ENCODE results near the gene ULK1.
A peak's percentile ranks its signal among the peaks of the same experiment; 100 is the strongest.
"Not testable (repeated sequence)": the region's sequence is repeated elsewhere in the genome, so short reads cannot be mapped to it uniquely, and the experiment has no call there.

The ULK1 gene

DNA sequence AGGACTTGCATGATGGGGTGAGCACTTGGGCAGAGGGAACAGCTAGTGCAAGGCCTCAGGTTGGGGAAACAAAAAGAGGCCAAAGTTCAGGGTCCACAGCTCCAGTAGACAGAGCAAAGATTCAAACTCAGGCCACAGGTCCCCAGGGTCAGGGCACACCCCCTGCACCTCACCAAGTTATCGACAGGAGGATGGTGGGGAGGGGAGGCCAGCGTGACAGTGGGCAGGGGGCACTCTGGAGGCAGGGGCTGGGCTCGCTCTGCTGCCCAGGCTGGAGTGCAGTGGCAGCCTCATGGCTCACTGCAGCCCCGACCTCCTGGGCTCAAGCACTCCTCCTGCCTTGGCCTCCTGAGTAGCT is 32.4 kb upstream of the ULK1 start:
- DNase-seq: no peak

DNA sequence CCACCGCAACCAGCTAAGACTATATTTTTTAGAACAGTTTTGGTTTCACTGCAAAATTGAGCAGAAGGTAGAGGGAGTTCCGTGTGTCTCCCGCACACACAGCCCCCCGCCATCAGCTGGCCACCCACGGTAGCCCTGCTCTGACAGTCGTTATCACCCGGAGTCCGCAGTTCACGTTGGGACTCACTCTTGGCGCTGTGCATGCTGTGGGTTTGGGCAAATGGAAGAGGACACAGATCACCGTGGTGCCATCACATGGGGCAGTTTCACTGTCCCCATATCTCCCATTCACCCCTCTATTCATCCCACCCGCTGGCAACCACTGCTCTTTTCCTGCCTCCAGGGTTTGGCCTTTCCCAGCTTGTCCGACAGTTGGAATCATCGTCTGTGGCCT is 31.8 kb upstream of the ULK1 start:
- no peak for DNase-seq

DNA sequence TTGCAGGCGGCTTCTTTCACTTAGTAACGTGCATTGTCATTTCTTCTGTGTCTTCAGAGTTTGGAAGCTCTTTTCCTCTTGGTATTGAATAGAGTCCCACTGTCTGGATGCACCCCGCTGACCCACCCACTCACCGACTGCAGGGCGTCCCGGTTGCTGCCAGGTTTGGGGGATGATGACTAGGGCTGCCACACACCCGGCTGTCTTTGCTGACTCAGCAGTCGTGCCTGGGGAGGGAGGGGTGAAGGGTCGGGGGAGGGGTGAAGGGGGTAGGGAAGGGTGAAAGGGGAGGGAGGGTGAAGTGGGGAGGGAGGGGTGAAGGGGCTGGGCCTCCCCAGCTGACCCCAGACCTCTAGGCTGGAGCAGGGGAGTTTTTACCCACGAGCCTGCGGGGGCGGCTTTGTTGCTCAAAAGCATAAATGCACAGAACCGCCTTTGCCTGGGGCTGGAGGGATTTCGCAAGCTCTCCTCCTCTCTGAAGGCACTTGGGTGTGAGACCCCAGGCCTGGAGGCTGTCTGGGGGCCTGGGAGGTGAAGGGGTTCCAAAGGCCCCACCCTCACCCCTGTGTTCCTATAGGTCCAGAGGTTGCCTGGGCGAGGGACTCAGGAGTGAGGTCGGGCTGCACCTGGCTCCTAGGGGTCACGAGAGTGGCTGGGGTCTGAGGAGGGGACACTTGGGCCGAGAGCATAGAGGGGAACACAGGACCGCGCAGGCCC is 31.3 kb upstream of the ULK1 start:
- peak; percentile 22 to 84 (median 60) for DNase-seq

DNA sequence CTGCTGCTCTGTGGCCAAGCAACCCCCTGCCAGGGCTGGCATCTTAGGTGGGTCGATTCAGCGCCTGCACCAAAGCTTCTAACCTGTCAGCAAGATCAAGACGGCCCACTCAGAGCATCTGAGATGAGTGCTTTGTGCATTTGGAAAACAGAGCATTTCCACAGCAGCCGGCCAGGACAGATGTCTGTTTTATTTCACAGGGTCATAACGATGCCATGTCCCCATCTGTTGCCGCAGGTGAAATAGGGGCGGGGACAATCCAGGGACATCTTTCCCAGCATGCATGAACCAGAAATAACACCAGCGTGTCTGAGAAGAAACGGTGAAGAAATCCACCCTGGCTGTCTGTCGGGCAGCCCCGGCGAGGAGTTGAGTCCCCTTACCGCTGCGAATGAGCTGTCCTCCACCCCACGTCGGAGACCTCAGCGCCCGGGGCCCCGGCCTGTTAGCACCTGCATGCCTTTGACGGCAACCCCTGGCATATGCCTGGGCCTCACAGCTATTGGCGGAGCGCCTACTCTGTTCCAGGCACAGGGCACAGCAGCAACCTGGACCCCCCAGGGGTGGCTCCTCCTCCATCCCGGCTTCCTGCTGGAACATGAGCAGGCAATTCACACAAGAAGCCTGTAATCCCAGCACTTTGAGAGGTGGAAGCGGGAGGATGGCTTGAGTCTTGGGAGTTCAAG is 30.6 kb upstream of the ULK1 start:
- no peak for DNase-seq

DNA sequence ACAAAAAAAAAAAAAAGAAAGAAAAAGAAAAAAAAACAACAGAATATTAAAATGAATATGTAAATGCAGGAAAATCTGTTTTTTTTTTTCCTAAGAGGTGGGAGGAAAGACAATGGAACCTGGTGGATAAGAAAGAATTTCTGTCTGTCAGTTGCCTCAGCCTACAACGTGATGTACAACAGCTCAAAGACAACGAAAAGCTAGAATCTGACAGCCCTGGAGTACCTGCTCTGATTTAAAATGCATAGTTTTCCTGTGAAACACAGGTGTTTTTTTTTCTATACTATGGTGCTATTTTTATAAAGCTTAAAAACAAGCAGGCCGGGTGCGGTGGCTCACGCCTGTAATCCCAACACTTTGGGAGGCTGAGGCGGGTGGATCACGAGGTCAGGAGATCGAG is 30.0 kb upstream of the ULK1 start:
- DNase-seq: no peak

DNA sequence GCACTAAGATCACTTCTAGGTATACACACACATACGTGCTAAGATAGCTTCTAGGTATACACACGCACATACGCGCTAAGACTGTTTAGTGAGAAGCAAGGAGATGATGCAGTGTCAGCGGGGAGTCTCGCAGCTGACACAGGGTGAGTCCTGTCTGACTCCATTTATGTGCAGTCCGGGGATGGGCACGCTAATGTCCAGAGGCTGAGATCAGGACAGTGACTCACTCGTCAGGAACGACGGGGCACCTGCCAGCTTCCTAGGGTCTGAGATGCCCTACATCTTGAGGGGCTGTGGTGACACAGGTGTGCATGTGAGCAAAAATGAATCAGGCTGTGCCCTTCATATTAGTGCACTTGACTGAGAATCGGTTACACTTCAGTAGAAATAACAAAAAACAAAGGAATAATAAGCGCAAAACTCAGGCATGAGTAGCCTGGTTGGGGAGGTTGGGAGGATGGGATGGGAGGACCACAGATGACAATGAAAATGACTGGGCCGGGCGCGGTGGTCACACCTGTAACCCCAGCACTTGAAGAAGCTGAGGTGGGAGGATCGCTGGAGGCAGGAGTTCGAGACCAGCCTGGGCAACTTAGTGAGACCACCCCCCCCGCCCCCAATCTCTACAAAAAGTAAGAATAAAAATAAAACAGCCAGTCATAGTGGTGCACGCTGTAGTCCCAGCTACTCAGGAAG is 29.1 kb upstream of the ULK1 start:
- DNase-seq: no peak

DNA sequence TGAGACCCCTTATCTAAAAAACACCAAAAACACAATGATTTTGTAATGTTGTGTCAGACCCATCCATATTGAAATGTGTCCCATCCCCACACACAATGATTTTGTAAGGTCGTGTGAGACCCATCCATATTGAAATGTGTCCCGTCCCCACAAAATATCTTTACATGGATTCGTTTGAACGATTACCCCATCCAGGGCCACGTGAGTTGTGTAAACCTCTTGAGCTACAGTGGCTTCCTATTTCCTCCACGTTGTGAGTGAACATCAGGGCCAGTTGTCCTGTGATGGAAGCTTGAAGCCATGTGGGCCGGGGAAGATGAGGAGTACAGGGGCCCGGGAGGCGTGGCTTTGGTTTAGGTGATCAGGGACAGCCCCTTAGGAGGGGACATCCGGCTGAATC is 27.0 kb upstream of the ULK1 start:
- DNase-seq: peak; percentile 40 to 60 (median 54)

DNA sequence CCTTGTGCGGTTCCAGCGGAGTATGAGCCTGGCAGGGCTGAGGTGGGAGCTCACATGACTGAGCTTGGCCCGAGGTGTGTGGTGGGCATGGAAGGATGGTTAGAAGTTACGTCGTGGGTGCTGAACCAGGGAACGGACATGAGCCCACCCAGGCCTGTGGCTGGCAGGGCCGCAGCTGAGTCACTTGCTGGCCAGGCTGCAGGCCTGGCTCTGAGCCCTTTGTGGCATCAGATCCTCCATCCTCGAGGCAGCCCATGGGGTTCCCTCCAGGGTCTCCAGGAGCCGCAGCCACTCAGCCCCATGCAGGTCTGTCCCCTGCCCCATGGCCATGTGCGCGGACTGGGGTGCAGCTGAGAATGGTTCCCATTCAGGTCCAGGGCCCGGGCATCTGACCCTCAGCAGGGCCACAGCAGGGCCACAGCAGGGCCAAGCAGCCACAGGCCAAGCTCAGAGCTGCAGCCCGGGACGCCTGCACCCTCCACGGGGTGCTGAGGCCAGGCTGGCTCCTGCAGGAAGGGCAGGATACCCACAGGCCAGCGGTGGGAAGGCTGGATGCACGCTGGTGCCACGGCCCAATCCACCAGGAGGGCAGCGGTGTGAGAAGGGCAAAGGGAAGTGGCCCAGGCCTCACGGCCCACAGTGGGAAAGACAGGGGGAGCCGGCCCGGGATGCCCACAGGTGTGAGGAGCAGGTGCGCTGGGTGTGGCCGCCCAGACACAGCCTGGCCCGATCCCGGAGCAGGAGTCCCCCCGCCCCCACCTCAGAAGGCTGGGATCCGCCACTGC is 26.3 kb upstream of the ULK1 start:
- DNase-seq: no peak

DNA sequence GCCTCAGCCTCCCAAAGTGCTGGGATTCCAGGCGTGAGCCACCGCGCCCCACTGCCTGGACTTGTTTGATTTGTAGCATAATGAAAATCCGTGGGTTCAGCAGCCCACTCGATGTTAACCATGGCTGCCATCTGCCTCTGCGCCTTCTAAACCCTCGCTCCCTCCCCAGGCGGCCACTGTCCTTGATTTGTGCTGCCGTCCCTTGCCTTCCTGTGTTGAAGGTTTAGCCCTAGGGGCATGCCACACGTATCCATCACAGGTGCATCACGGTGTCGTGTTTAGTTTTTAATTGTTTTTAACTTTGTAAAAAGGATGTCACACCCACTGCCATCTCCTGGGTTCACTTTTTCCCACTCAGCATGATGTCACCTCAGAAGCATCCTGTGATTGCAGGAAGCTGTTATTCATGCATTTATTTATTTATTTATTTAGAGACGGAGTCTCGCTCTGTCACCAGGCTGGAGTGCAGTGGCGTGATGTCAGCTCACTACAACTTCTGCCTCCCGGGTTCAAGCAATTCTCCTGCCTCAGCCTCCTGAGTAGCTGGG is 24.5 kb upstream of the ULK1 start:
- peak in 3 of 4 experiments; percentile 54 to 65 (median 56) for DNase-seq

DNA sequence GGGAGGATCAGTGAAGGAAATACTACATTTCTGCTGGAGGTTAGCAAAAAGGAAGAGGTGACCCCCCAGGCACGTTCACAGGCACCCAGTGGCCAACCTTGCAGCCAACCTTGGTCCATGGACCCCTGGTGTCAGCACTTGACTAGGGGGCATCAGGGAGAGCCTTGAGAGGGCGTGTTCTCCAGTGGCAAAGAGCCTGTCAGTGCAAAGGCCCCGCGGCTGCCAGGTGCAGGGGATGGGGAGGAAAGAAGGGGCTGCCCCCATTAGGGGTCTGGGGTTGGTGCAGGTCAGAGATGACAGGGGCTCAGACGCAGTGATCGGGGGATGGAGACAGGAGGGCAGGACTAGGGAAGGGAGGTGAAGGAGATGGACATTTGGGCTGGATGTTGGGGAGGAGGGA is 22.7 kb upstream of the ULK1 start:
- no peak for DNase-seq

DNA sequence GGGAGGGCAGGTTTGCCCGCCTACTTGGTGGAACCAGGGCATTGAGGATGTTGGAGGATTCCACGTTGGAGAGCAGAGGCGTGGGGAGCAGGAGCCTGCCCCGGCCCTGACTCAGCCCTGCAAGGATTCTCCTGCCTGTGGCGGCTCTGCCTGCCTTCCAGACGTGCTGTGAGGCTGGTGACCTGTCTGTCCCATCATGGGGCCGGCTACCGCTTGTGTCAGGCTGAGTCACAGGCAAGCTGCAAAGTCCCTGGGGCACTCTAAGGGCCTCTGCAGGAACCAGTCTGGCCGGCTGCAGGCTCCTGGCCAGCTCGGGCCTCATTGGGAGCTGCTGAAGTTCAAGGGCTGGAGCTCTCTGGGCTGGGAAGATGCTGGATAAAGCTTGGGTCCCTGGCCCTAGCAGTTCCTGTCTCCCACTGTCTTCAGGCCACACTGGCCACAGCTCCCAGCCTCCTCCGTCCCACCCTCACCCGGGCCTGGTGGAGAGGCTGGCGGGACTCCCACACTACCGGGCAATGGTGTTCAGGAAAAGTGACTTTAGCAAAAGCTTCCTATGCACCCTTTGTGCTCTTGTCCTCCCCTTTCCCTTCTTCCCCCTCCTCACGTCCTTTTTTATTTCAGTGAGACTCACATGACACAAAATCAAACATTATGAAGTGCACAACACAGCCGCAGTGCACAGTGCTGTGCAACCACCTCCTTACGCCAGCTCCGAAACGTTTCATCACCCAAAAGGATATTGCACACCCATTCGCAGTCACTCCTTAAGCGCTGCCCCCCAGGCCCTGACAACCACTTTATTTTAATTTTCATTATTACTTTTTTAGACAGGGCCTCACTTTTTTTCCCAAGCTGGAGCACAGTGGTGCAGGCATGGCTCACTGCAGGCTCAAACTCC is 22.0 kb upstream of the ULK1 start:
- peak; percentile 63 to 86 (median 76) for DNase-seq

DNA sequence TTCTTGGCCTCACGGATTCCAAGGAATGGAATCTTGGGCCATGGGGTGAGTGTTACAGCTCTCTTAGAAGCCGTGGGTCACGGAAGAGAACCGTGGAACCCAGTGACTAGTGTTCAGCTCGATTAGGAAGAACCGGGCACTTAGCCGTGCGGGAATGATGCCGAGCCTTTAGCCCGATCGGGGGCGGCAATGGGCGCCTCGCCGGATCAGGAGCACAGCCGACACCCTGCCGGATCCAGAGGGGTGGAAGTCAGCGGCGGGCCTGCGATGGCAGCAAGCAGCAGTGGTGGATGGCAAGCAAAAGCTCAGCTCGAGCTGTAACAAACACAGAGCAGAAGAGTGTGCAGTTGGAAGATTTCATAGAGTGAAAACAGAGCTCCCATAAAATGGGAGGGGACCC is 21.1 kb upstream of the ULK1 start:
- DNase-seq: no peak

DNA sequence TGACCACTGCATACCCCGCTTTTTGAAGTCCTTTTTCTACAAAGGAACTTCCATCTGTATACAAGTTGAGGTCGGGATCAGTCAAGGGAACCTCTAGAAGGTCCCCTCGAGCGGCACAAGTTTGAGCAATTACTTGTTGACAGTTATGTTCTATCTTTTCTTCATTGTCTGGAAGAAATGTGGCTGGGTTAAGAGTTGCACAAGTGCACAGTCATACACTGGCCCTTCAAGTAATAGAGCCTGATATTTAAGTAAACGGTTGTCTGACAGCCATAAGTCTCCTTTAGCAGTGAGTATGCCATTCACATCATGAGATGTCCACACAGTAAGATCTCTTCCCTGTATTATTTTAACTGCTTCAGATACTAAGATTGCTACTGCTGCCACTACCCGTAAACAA is 19.4 kb upstream of the ULK1 start:
- not testable (repeated sequence) for DNase-seq

DNA sequence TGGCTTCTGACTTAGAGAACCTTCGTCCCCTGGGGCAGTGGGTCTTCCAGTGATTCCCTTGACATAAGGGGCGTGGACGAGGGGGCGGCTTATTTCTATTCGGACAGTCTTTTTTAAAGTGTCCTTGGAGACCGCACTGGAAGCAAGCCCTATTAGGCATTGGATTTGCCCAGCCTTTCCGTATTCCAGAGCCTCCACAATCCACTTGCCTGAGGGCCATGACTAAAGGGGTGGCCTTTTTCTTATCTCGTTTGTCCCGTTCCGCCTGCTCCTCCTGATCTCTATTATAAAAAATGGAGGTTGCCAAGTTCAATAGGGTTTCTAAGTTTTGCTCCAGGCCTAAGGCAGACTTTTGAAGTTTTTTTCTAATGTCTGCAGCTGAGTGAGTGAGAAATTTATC is 17.2 kb upstream of the ULK1 start:
- not testable (repeated sequence) for DNase-seq

DNA sequence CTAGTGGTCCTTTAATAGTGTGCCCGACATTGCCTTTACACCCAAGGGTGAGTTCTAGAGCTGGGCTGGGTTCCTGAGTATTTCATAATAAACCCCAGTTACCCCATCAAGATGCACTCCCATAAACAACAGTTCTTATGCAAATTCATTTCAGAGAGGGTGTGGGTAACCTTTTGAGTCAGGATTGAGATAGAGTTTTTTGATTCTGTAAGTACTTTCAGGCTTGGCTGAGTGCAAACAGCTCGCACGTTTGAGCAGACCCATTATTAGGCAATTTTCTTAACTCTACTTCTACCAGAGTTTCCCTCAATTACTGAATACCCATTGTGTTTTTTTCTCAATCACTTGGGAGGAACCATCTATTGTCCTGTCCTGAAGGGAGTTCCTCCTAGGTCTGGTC is 16.0 kb upstream of the ULK1 start:
- peak in 2 of 4 experiments; percentile 42 to 43 for DNase-seq

DNA sequence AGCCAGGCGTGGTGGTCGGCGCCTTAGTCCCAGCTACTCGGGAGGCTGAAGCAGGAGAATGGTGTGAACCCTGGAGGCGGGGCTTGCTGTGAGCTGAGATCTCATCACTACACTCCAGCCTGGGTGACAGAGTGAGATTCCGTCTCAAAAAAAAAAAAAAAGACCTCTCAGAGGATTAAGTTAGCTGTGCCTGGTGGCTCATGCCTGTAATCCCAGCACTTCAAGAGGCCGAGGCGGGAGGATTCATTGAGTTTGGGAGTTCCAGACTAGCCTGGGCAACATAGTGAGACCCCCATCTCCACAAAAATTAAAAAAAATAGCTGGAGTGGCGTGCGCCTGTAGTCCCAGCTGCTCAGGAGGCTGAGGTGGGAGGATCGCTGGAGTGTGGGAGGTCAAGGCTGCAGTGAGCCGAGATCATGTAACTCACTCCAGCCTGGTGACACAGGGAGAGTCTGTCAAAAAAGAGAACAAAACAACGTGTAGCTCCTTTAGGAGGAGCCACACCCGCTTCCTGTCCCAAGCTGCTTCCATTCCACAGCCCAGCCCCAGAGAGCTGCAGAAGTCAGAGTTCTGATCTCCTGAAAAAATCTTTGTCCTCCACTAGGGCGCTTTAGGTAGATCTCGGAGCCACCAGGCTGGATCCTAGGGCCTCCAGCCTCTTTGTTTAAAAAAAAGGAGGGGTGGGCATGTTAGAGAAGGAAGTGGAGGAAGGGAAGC is 11.5 kb upstream of the ULK1 start:
- peak; percentile 57 to 77 (median 73) for DNase-seq

DNA sequence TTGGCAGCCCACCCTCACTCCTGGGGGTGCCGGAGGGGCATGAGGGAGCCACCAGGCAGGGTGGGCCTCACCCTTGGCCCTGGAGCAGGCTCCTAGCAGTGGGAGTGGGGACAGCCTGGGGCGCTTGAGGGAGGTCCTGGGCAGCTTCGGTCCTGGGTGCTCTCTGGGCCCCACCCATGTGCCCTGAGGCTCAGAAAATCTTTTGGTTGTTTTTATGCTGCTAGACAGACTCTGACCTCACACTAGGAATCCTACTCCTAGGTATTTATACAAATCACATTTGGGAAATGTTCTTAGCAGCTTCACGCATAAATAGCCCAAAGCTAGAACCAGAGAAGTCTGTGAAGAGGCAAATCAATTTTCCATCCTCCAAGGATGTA is 10.9 kb upstream of the ULK1 start:
- no peak for DNase-seq

DNA sequence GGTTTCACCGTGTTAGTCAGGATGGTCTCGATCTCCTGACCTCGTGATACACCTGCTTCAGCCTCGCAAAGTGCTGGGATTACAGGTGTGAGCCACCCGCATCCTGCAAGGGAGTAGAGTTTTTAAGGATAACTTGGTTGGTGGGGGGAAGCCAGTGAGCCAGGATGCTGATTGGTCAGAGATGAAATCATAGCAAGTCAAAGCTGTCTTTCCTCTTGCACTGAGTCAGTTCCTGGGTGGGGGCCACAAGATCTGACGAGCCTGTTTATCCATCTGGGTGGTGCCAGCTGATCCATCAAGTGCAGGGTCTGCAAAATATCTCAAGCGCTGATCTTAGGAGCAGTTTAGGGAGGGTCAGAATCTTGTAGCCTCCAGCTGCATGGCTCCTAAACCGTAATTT is 9.3 kb upstream of the ULK1 start:
- DNase-seq: not testable (repeated sequence)

DNA sequence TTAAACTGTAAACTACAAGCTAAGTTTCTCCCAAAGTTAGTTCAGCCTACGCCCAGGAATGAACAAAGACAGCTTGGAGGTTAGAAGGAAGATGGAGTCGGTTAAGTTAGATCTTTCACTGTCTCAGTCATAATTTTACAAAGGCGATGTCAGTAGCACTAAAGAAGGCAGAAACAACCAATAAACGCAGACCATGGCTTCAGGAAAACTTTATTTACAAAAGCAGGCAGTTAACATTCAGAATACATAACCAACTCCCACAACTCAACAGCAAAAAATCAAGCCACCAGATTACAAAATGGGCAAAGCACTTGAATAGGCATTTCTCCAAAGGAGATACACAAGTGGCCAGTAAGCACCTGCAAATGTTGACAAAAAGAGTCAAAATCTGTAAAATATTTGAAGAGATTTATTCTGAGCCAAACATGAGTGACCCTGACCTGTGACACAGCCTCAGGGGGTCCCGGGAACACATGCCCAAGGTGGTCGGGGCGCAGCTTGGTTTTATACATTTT is 8.8 kb upstream of the ULK1 start:
- DNase-seq: no peak

DNA sequence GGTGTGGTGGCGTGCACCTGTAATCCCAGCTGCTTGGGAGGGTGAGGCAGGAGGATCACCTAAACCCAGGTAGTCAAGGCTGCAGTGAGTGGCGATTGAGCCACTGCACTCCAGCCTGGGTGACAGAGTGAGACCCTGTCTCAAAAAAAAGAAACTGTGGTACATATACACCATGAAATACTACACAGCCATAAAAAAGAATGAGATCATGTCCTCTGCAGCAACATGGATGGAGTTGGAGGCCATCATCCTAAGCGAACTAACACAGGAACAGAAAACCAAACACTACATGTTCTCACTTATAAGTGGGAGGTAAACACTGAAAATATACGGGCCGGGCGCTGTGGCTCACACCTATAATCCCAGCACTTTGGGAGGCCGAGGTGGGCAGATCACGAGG is 2.7 kb upstream of the ULK1 start:
- DNase-seq: not testable (repeated sequence)
